ENCODE measurements around the gene SULT4A1.

DNA sequence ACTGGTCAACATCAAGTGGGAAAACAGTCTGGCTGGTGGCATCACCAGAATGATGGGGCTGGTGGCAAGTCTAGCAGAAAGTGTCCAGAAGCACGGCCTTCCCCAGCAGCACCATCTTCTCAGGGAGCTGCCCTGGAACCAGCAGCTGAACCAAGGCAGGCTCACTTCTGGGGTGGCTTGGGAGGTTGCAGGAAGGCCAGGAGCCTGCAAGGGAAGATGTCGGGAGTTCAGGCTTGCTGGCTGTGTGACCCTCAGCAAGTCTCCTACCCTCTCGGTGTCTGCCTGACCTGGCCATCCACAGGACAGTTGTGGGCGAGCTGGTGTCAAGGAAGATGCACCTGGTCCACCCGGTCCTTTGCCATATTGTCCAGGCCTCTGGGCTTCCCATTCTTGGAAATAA, 31.8 kb upstream of the SULT4A1 start:
- no peak for TF ChIP-seq JUN (CRISPR knock-in tag; IDR thresholded peaks at IDR 0.05)
- TF ChIP-seq, protein P1, sequence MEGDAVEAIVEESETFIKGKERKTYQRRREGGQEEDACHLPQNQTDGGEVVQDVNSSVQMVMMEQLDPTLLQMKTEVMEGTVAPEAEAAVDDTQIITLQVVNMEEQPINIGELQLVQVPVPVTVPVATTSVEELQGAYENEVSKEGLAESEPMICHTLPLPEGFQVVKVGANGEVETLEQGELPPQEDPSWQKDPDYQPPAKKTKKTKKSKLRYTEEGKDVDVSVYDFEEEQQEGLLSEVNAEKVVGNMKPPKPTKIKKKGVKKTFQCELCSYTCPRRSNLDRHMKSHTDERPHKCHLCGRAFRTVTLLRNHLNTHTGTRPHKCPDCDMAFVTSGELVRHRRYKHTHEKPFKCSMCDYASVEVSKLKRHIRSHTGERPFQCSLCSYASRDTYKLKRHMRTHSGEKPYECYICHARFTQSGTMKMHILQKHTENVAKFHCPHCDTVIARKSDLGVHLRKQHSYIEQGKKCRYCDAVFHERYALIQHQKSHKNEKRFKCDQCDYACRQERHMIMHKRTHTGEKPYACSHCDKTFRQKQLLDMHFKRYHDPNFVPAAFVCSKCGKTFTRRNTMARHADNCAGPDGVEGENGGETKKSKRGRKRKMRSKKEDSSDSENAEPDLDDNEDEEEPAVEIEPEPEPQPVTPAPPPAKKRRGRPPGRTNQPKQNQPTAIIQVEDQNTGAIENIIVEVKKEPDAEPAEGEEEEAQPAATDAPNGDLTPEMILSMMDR (IDR thresholded peaks at IDR 0.05) = no peak
- TF ChIP-seq, protein P2, sequence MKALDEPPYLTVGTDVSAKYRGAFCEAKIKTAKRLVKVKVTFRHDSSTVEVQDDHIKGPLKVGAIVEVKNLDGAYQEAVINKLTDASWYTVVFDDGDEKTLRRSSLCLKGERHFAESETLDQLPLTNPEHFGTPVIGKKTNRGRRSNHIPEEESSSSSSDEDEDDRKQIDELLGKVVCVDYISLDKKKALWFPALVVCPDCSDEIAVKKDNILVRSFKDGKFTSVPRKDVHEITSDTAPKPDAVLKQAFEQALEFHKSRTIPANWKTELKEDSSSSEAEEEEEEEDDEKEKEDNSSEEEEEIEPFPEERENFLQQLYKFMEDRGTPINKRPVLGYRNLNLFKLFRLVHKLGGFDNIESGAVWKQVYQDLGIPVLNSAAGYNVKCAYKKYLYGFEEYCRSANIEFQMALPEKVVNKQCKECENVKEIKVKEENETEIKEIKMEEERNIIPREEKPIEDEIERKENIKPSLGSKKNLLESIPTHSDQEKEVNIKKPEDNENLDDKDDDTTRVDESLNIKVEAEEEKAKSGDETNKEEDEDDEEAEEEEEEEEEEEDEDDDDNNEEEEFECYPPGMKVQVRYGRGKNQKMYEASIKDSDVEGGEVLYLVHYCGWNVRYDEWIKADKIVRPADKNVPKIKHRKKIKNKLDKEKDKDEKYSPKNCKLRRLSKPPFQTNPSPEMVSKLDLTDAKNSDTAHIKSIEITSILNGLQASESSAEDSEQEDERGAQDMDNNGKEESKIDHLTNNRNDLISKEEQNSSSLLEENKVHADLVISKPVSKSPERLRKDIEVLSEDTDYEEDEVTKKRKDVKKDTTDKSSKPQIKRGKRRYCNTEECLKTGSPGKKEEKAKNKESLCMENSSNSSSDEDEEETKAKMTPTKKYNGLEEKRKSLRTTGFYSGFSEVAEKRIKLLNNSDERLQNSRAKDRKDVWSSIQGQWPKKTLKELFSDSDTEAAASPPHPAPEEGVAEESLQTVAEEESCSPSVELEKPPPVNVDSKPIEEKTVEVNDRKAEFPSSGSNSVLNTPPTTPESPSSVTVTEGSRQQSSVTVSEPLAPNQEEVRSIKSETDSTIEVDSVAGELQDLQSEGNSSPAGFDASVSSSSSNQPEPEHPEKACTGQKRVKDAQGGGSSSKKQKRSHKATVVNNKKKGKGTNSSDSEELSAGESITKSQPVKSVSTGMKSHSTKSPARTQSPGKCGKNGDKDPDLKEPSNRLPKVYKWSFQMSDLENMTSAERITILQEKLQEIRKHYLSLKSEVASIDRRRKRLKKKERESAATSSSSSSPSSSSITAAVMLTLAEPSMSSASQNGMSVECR (CRISPR knock-in tag; IDR thresholded peaks at IDR 0.05; ENCODE audit: borderline replicate concordance) = no peak
- TF ChIP-seq, protein P3, sequence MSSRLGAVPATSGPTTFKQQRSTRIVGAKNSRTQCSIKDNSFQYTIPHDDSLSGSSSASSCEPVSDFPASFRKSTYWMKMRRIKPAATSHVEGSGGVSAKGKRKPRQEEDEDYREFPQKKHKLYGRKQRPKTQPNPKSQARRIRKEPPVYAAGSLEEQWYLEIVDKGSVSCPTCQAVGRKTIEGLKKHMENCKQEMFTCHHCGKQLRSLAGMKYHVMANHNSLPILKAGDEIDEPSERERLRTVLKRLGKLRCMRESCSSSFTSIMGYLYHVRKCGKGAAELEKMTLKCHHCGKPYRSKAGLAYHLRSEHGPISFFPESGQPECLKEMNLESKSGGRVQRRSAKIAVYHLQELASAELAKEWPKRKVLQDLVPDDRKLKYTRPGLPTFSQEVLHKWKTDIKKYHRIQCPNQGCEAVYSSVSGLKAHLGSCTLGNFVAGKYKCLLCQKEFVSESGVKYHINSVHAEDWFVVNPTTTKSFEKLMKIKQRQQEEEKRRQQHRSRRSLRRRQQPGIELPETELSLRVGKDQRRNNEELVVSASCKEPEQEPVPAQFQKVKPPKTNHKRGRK (CRISPR knock-in tag; IDR thresholded peaks at IDR 0.05; ENCODE audit: borderline replicate concordance) = no peak
- TF ChIP-seq ETV6 (CRISPR knock-in tag; IDR thresholded peaks at IDR 0.05) = no peak
- TF ChIP-seq, protein P4, sequence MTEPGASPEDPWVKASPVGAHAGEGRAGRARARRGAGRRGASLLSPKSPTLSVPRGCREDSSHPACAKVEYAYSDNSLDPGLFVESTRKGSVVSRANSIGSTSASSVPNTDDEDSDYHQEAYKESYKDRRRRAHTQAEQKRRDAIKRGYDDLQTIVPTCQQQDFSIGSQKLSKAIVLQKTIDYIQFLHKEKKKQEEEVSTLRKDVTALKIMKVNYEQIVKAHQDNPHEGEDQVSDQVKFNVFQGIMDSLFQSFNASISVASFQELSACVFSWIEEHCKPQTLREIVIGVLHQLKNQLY (CRISPR knock-in tag; IDR thresholded peaks at IDR 0.05) = no peak
- TF ChIP-seq, protein P5, sequence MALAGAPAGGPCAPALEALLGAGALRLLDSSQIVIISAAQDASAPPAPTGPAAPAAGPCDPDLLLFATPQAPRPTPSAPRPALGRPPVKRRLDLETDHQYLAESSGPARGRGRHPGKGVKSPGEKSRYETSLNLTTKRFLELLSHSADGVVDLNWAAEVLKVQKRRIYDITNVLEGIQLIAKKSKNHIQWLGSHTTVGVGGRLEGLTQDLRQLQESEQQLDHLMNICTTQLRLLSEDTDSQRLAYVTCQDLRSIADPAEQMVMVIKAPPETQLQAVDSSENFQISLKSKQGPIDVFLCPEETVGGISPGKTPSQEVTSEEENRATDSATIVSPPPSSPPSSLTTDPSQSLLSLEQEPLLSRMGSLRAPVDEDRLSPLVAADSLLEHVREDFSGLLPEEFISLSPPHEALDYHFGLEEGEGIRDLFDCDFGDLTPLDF (CRISPR knock-in tag; IDR thresholded peaks at IDR 0.05) = no peak
- TF ChIP-seq NFYB (CRISPR knock-in tag; conservative IDR thresholded peaks at IDR 0.05; ENCODE audit: low read depth) = no peak

All from WTC11 (cell line).